Calu3 (cell line): ENCODE measurements around the gene SLC7A11. TPM values are rescaled to one million over a fixed set of nuclear protein-coding genes. Genes with fewer than 3 reads are reported as not detected.

Experiments
- BruUV-seq: library from RNA; stranded (reverse); fragments of 400-500 nt; replicated peaks from 2 replicates; lab custom pipeline; 2021; lab: Mats Ljungman, UMichigan
- CTCF ChIA-PET: fragments of 300-600 bp; sonication (Branson Sonifier 250); formaldehyde crosslinking; loops from one replicate; lab custom pipeline; 2022; ENCODE audit warnings: antibody characterized with exemption; lab: Charles Lee
- DNase-seq: peaks from one replicate; pipeline ENCODE4 v3.0.0; 2022
- H3K27ac Mint-ChIP-seq: one replicate; pipeline ENCODE4 v1.8.0; 2022; ENCODE audit warnings: mixed read lengths; ENCODE audit not compliant: unreplicated experiment
- H3K27me3 Mint-ChIP-seq: one replicate; pipeline ENCODE4 v1.8.0; 2022; ENCODE audit warnings: mixed read lengths; ENCODE audit not compliant: unreplicated experiment
- H3K36me3 Mint-ChIP-seq: one replicate; pipeline ENCODE4 v1.8.0; 2022; ENCODE audit warnings: mild to moderate bottlenecking, moderate library complexity, mixed read lengths; ENCODE audit not compliant: insufficient read depth, unreplicated experiment
- H3K4me1 Mint-ChIP-seq: one replicate; pipeline ENCODE4 v1.8.0; 2022; ENCODE audit warnings: mild to moderate bottlenecking, low read depth, mixed read lengths; ENCODE audit not compliant: unreplicated experiment
- H3K4me3 Mint-ChIP-seq: one replicate; pipeline ENCODE4 v1.8.0; 2022; ENCODE audit warnings: mild to moderate bottlenecking, low read depth, moderate library complexity, mixed read lengths; ENCODE audit not compliant: unreplicated experiment
- H3K9me3 Mint-ChIP-seq: one replicate; pipeline ENCODE4 v1.8.0; 2022; ENCODE audit warnings: low read depth, mixed read lengths; ENCODE audit not compliant: unreplicated experiment
- CTCF ChIP-seq: fragments of 200-600 bp; IDR thresholded peaks from one replicate; pipeline ENCODE4 v1.8.0; 2022; ENCODE audit warnings: antibody characterized with exemption; ENCODE audit not compliant: unreplicated experiment
- intact Hi-C: fragments of 100-400 bp; cut with micrococcal nuclease; formaldehyde crosslinking; loops from one replicate; pipeline ENCODE4 v1.10.0; 2022; ENCODE audit not compliant: unreplicated experiment
- total RNA-seq: library from RNA; stranded (reverse); gene quantifications from 2 replicates; pipeline ENCODE4 v1.2.3, GENCODE V29; 2022

Gene SLC7A11
- total RNA-seq, 1 experiment from 2014 or later = 49.4 TPM

GRCh38 chr4:138225477-138225876 lies 16.7 kb downstream of the SLC7A11 start:
- CTCF ChIA-PET = no interaction called here
- Mint-ChIP-seq H3K36me3 (peaks cover 45% of the 10 kb centered on the region), H3K9me3 (no peaks in the 10 kb centered on the region), H3K27me3 (no peaks in the 10 kb centered on the region), H3K27ac (peak overlapping the region; percentile 69), H3K4me1 (peaks cover 48% of the 10 kb centered on the region), H3K4me3 (peak overlapping the region; percentile 20)
- intact Hi-C loops = loop anchor here (10.0 kb wide), 1 partner anchor 949 kb away; the partner anchor contains the start of gene ELF2
- BruUV-seq = no TSS peak
- DNase-seq = no peak
- no peak for TF ChIP-seq CTCF

GRCh38 chr4:138224614-138225013 lies 17.5 kb downstream of the SLC7A11 start:
- Mint-ChIP-seq H3K9me3 (no peaks in the 10 kb centered on the region), H3K36me3 (peaks cover 38% of the 10 kb centered on the region), H3K27me3 (no peaks in the 10 kb centered on the region), H3K4me3 (no peak overlapping the region), H3K27ac (no peak overlapping the region), H3K4me1 (peaks cover 40% of the 10 kb centered on the region)
- CTCF ChIA-PET = no interaction called here
- DNase-seq = no peak
- intact Hi-C loops = loop anchor here (10.0 kb wide), 1 partner anchor 950 kb away; the partner anchor contains the start of gene ELF2
- no TSS peak for BruUV-seq
- TF ChIP-seq CTCF = no peak

GRCh38 chr4:138223231-138223910 lies 18.8 kb downstream of the SLC7A11 start:
- no peak for DNase-seq
- Mint-ChIP-seq H3K27ac (peak overlapping the region; percentile 60), H3K27me3 (no peaks in the 10 kb centered on the region), H3K4me3 (no peak overlapping the region), H3K9me3 (no peaks in the 10 kb centered on the region), H3K4me1 (peaks cover 32% of the 10 kb centered on the region), H3K36me3 (peaks cover 35% of the 10 kb centered on the region)
- intact Hi-C loops = loop anchor here (10.0 kb wide), 1 partner anchor 951 kb away; the partner anchor contains the start of gene ELF2
- BruUV-seq = no TSS peak
- no peak for TF ChIP-seq CTCF
- CTCF ChIA-PET = no interaction called here

- no peak for DNase-seq
- intact Hi-C loops = loop anchor here (10.0 kb wide), 1 partner anchor 953 kb away; the partner anchor contains the start of gene ELF2
- peaks cover 42% of the 10 kb centered on the region for H3K4me1 Mint-ChIP-seq
- no TSS peak for BruUV-seq
- H3K27ac Mint-ChIP-seq = peak overlapping the region; percentile 93
- no peaks in the 10 kb centered on the region for H3K27me3 Mint-ChIP-seq
- H3K4me3 Mint-ChIP-seq = peak overlapping the region; percentile 34
- no peaks in the 10 kb centered on the region for H3K9me3 Mint-ChIP-seq
- TF ChIP-seq CTCF = no peak
- CTCF ChIA-PET = interaction anchor here (0.9 kb wide), 1 partner anchor 273 kb away, joined by 4 read pairs; no protein-coding TSS in a partner anchor
- peaks cover 44% of the 10 kb centered on the region for H3K36me3 Mint-ChIP-seq
Observed at GRCh38 chr4:138222046-138222445, 20.1 kb downstream of the SLC7A11 start.
